Body of pancreas (tissue), 4 donors: ENCODE results near the gene KRTDAP. TPM values are rescaled to one million over a fixed set of nuclear protein-coding genes. Genes with fewer than 3 reads are reported as not detected.

ENCODE experiments used
- ATAC-seq: fragments of 150-250 bp; one replicate; pipeline ENCODE4 v1.9.1; 2016
- DNase-seq, 4 donors: peaks; one replicate each; pipeline ENCODE4 v3.0.0-alpha.2; 2019
- H3K27ac ChIP-seq, 4 donors: fragments of 200-600 bp; sonication (generic); 1 replicate in 3 of 4; 2 replicates in 1 of 4; pipeline versions ENCODE4 v1.5.1 to v1.6.1; 2016 to 2019; ENCODE audit warnings: mild to moderate bottlenecking in 1 of 4, mixed read lengths in 1 of 4, moderate library complexity in 1 of 4
- H3K27me3 ChIP-seq, 2 donors: fragments of 200-600 bp; sonication (generic); one replicate each; pipeline ENCODE4 v1.6.0; 2016; ENCODE audit warnings: mild to moderate bottlenecking in 1 of 2
- H3K36me3 ChIP-seq, 2 donors: fragments of 200-600 bp; sonication (generic); replicated peaks in 1 of 2; 2 replicates each; pipeline ENCODE4 v1.5.1; 2016; ENCODE audit warnings: low read depth in 2 of 2; ENCODE audit not compliant: insufficient read depth in 1 of 2
- H3K4me1 ChIP-seq: fragments of 200-600 bp; sonication (generic); one replicate; pipeline ENCODE4 v1.6.0; 2016
- H3K4me3 ChIP-seq, 2 donors: fragments of 200-600 bp; sonication (generic); 1 replicate in 1 of 2; 2 replicates in 1 of 2; pipeline ENCODE4 v1.5.1; 2016 to 2019
- H3K9me3 ChIP-seq, 3 donors: fragments of 200-600 bp; sonication (generic); 1 replicate in 2 of 3; 2 replicates in 1 of 3; pipeline ENCODE4 v1.5.1; 2016
- POLR2A ChIP-seq, 3 donors: fragments of 450-650 bp; IDR thresholded peaks; one replicate each; pipeline ENCODE4 v1.6.1; 2016; ENCODE audit warnings: antibody characterized with exemption in 3 of 3, mild to moderate bottlenecking in 2 of 3
- WGBS, 2 donors: methylation state at CpG; one replicate each; pipeline ENCODE4 v1.1.5; 2017; 5-methylcytosine and 5-hydroxymethylcytosine counted together
- intact Hi-C: fragments of 100-400 bp; cut with DNase I; formaldehyde crosslinking; loops from one replicate; pipeline ENCODE4 v1.15.1; 2023
- total RNA-seq, 2 donors: library from RNA; depleted of rRNA; stranded (reverse); fragments of >200 nt; gene quantifications; one replicate each; pipeline ENCODE4 v1.1.0, GENCODE V29; 2016
- TF ChIP-seq, protein P1 (sequence below), 7 experiments: fragments of 450-650 bp in 4 of 7; fragments of 200-600 bp in 3 of 7; sonication (generic) in 3 of 7; IDR thresholded peaks; one replicate each; pipeline ENCODE4 v1.5.1; 2016 to 2019; ENCODE audit warnings: antibody characterized with exemption in 7 of 7

The KRTDAP gene
- total RNA-seq, 2 donors from 2014 or later: not detected

DNA sequence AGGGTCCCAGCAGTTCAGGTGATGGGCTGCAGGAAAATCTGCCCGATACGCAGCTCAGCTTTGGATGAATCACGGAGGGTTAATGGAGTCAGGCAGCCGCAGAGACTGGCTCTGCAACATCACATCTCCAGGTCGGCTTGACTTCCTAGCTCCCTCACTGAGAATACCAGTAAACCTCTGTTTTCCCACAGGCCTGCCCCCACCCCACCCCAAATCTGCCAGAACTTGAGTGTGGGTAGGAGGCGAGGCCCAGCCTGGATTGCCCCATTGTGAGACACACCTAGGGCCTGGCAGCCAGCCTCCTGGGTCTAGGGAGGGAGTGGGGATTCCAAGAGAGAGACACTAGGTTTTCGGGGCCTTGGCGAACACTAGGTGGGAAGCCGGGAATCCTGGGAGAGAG, 3.7 kb upstream of the KRTDAP start:
- no peak for DNase-seq
- WGBS, 2 donors: 79 to 86% methylated on average over 7 to 9 of the region's 9 CpGs

DNA sequence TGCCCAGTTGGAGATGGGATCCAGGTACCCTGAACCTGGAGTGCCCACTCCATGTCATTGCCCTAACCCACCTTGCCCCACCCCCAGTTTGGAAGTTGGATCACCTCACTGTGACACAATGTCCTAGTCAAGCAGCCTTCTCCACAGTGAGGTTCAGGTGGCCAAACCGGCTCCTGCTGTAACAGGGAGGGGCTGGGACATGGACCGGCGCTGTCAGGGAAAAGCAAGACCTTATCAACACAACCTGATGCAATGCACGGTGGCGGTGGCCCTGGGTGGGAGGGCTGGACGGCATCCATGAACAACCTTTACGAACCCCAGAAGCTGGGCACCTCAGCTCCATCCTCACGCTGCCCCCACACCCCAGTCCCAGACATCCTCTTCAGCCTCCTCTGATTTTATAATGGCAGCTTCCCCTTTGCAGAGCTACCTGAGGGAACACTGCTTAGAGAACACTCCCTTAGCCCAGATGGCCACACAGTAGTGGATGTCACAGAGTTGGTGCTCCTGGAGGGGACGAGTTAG, 1.6 kb upstream of the KRTDAP start:
- no peak for TF ChIP-seq POLR2A (IDR thresholded peaks at IDR 0.05)
- TF ChIP-seq, protein P1, sequence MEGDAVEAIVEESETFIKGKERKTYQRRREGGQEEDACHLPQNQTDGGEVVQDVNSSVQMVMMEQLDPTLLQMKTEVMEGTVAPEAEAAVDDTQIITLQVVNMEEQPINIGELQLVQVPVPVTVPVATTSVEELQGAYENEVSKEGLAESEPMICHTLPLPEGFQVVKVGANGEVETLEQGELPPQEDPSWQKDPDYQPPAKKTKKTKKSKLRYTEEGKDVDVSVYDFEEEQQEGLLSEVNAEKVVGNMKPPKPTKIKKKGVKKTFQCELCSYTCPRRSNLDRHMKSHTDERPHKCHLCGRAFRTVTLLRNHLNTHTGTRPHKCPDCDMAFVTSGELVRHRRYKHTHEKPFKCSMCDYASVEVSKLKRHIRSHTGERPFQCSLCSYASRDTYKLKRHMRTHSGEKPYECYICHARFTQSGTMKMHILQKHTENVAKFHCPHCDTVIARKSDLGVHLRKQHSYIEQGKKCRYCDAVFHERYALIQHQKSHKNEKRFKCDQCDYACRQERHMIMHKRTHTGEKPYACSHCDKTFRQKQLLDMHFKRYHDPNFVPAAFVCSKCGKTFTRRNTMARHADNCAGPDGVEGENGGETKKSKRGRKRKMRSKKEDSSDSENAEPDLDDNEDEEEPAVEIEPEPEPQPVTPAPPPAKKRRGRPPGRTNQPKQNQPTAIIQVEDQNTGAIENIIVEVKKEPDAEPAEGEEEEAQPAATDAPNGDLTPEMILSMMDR (IDR thresholded peaks at IDR 0.05): no peak
- ATAC-seq (no peak), DNase-seq (no peak)
- Histone ChIP-seq H3K9me3 (no peaks in the 10 kb centered on the region), H3K27me3 (no peaks in the 10 kb centered on the region), H3K4me3 (no peak overlapping the region), H3K4me1 (peaks cover 7% of the 10 kb centered on the region), H3K27ac (no peak overlapping the region), H3K36me3 (no peaks in the 10 kb centered on the region)
- intact Hi-C loops: loop anchor here (10.0 kb wide), 1 partner anchor 147 kb away; the partner anchor contains the start of gene FFAR1
- WGBS, 2 donors: 57 to 77% methylated on average over 9 of the region's 9 CpGs

More for the DNA sequence above, 3.7 kb upstream of the KRTDAP start:
- H3K36me3 ChIP-seq: peaks cover 0 to 3% of the 10 kb centered on the region in 2 donors
- TF ChIP-seq POLR2A (IDR thresholded peaks at IDR 0.05): no peak
- TF ChIP-seq, protein P1 (IDR thresholded peaks at IDR 0.05): no peak
- intact Hi-C loops: loop anchor here (10.0 kb wide), 1 partner anchor 149 kb away; the partner anchor contains the start of gene FFAR1
- H3K4me1 ChIP-seq: peaks cover 7% of the 10 kb centered on the region
- H3K27me3 ChIP-seq: no peaks in the 10 kb centered on the region
- no peak for ATAC-seq
- no peaks in the 10 kb centered on the region for H3K9me3 ChIP-seq
- no peak overlapping the region for H3K27ac ChIP-seq
- H3K4me3 ChIP-seq: no peak overlapping the region

- TF ChIP-seq, protein P1 (IDR thresholded peaks at IDR 0.05): no peak
- TF ChIP-seq POLR2A (IDR thresholded peaks at IDR 0.05): no peak
- intact Hi-C loops: no loop called here
- no peaks in the 10 kb centered on the region for H3K36me3 ChIP-seq
- DNase-seq: no peak
- no peaks in the 10 kb centered on the region for H3K27me3 ChIP-seq
- peaks cover 17% of the 10 kb centered on the region for H3K4me1 ChIP-seq
- H3K9me3 ChIP-seq: no peaks in the 10 kb centered on the region
- ATAC-seq: no peak
- WGBS, 2 donors: 90 to 94% methylated on average over 16 of the region's 16 CpGs
- H3K27ac ChIP-seq: no peak overlapping the region
- H3K4me3 ChIP-seq: no peak overlapping the region
Measured at GRCh38 chr19:35488677-35489076, 1.6 kb downstream of the KRTDAP start.

DNA sequence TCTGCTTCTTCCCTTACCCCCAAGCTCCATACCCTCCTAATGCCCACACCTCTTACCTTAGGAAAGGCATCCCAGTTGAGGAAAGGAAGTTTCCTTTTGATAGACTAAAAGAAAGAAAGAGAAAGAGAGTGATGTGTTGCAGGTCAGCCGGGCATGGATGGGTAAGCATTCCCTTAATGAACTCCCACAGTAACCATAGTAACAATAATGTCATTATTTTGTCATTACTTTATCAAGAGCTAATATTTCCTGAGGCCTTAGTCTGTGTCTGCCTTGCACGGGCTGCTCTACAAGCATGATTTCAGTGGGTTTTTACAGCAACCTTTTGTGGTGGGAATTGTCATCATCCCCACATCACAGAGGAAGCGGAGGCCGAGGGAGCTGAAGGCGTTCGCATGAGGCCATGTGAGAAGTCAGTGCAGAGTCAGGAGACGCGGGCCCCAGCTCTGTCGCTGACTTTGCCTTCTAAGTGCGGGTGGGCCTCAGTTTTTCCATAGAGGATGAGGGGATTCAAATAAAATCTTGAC, 2.5 kb downstream of the KRTDAP start:
- Histone ChIP-seq H3K27me3 (no peaks in the 10 kb centered on the region), H3K36me3 (no peaks in the 10 kb centered on the region), H3K4me3 (no peak overlapping the region), H3K4me1 (peaks cover 17% of the 10 kb centered on the region), H3K27ac (no peak overlapping the region), H3K9me3 (no peaks in the 10 kb centered on the region)
- WGBS, 2 donors: 91 to 92% methylated on average over 9 to 10 of the region's 10 CpGs
- TF ChIP-seq, protein P1 (IDR thresholded peaks at IDR 0.05): no peak
- no peak for TF ChIP-seq POLR2A (IDR thresholded peaks at IDR 0.05)
- intact Hi-C loops: no loop called here
- ATAC-seq: no peak
- DNase-seq: no peak

GRCh38 chr19:35486268-35486708, 4.0 kb downstream of the KRTDAP start:
- 27 to 29% methylated on average over 3 of the region's 3 CpGs for WGBS, 2 donors
- no peak overlapping the region for H3K4me3 ChIP-seq
- no peak for DNase-seq
- TF ChIP-seq POLR2A (IDR thresholded peaks at IDR 0.05): no peak
- TF ChIP-seq, protein P1 (IDR thresholded peaks at IDR 0.05): no peak
- peaks cover 17% of the 10 kb centered on the region for H3K4me1 ChIP-seq
- intact Hi-C loops: no loop called here
- H3K36me3 ChIP-seq: no peaks in the 10 kb centered on the region
- no peaks in the 10 kb centered on the region for H3K27me3 ChIP-seq
- H3K27ac ChIP-seq: peak overlapping the region in 2 of 4 donors; percentile 61 to 85
- no peak for ATAC-seq
- H3K9me3 ChIP-seq: no peaks in the 10 kb centered on the region
